ENCODE results near the gene AANAT.

DNA sequence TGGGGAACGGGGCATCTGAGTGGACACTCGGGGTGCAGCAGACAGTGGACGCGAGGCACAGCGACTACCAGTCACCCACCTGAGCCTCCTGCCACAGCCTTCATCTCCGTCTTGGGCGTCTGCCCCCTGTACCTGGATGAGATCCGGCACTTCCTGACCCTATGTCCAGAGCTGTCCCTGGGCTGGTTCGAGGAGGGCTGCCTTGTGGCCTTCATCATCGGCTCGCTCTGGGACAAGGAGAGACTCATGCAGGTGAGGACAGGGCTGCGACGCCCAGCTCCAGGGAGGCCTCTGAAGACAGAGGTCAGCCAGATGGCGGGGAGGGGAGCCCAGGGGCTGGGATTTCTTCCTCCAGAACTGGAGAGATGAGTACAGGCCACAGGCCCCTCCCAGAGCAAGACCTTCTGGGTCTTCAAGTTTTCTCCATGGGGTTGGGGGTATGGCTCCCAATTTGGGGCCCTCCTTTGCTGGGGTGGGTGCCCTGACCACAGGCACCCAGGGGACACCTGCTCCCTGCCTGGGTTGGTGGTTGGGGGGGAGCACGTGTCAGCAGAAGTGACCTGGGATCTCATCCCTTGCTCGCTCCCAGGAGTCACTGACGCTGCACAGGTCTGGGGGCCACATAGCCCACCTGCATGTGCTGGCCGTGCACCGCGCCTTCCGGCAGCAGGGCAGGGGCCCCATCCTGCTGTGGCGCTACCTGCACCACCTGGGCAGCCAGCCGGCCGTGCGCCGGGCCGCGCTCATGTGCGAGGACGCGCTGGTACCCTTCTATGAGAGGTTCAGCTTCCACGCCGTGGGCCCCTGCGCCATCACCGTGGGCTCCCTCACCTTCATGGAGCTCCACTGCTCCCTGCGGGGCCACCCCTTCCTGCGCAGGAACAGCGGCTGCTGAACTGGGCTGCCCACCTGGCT lies 1.9 kb downstream of the AANAT start:
- TF ChIP-seq, protein P1, sequence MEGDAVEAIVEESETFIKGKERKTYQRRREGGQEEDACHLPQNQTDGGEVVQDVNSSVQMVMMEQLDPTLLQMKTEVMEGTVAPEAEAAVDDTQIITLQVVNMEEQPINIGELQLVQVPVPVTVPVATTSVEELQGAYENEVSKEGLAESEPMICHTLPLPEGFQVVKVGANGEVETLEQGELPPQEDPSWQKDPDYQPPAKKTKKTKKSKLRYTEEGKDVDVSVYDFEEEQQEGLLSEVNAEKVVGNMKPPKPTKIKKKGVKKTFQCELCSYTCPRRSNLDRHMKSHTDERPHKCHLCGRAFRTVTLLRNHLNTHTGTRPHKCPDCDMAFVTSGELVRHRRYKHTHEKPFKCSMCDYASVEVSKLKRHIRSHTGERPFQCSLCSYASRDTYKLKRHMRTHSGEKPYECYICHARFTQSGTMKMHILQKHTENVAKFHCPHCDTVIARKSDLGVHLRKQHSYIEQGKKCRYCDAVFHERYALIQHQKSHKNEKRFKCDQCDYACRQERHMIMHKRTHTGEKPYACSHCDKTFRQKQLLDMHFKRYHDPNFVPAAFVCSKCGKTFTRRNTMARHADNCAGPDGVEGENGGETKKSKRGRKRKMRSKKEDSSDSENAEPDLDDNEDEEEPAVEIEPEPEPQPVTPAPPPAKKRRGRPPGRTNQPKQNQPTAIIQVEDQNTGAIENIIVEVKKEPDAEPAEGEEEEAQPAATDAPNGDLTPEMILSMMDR (conservative IDR thresholded peaks at IDR 0.05), result no peak
- TF ChIP-seq EZH2 (IDR thresholded peaks at IDR 0.05; ENCODE audit: low read depth), result no peak

Measured in PC-9 (cell line).